ENCODE data around the gene PTPN3. TPM values are rescaled to one million over a fixed set of nuclear protein-coding genes. Genes with fewer than 3 reads are reported as not detected.

PTPN3 gene
- total and polyA plus RNA-seq, 7 experiments from 2014 or later: 0.89 TPM; not detected in 6

- H3K36me3 Mint-ChIP-seq: no peaks in the 10 kb centered on the region
- ATAC-seq (no peak), DNase-seq (no peak)
- H3K27me3 Mint-ChIP-seq: peaks cover 0 to 15% (median 10%) of the 10 kb centered on the region in 5 donors
- intact Hi-C loops (cut with micrococcal nuclease): no loop called here
- Histone ChIP-seq H3K27me3 (ENCODE audit: control insufficient read depth in 2 of 2, insufficient read depth in 2 of 2, low read length in 2 of 2) (no peaks in the 10 kb centered on the region), H3K27ac (ENCODE audit: low read depth, low read length) (no peak overlapping the region), H3K9me3 (ENCODE audit: control insufficient read depth in 2 of 3, low read length in 3 of 3) (no peaks in the 10 kb centered on the region), H3K4me1 (ENCODE audit: control insufficient read depth in 2 of 2, insufficient read depth in 2 of 2, low read length in 2 of 2) (no peaks in the 10 kb centered on the region), H3K36me3 (ENCODE audit: control insufficient read depth in 2 of 3, insufficient read depth in 3 of 3, low read length in 3 of 3) (no peaks in the 10 kb centered on the region), H3K4me3 (ENCODE audit: low read length) (no peak overlapping the region)
- peaks cover 0 to 5% (median 0%) of the 10 kb centered on the region in 11 donors for H3K9me3 Mint-ChIP-seq
- no peak overlapping the region for H3K4me3 Mint-ChIP-seq
- ChIA-PET POLR2A (no interaction called here), CTCF (no interaction called here)
- H3K27ac Mint-ChIP-seq: no peak overlapping the region
- H3K4me1 Mint-ChIP-seq: no peaks in the 10 kb centered on the region
Measured at GRCh38 chr9:109382182-109382581, 115.9 kb downstream of the PTPN3 start.

- H3K4me1 Mint-ChIP-seq: no peaks in the 10 kb centered on the region
Measured at GRCh38 chr9:109381011-109381729, 116.9 kb downstream of the PTPN3 start.

GRCh38 chr9:109379513-109379912 is 118.6 kb downstream of the PTPN3 start:
- intact Hi-C loops (cut with micrococcal nuclease): no loop called here
- no peaks in the 10 kb centered on the region for H3K27me3 ChIP-seq (ENCODE audit: control insufficient read depth in 2 of 2, insufficient read depth in 2 of 2, low read length in 2 of 2)
- H3K4me3 ChIP-seq (ENCODE audit: low read length): no peak overlapping the region
- no peaks in the 10 kb centered on the region for H3K36me3 Mint-ChIP-seq
- POLR2A ChIA-PET: no interaction called here
- DNase-seq: no peak
- H3K27ac Mint-ChIP-seq: no peak overlapping the region
- no peaks in the 10 kb centered on the region for H3K4me1 Mint-ChIP-seq
- H3K9me3 Mint-ChIP-seq: peaks cover 0 to 5% (median 0%) of the 10 kb centered on the region in 11 donors
- H3K9me3 ChIP-seq (ENCODE audit: control insufficient read depth in 2 of 3, low read length in 3 of 3): no peaks in the 10 kb centered on the region
- CTCF ChIA-PET: no interaction called here
- H3K27me3 Mint-ChIP-seq: peaks cover 0 to 5% (median 0%) of the 10 kb centered on the region in 5 donors
- no peak overlapping the region for H3K4me3 Mint-ChIP-seq
- H3K27ac ChIP-seq (ENCODE audit: low read depth, low read length): no peak overlapping the region
- no peak for ATAC-seq
- H3K4me1 ChIP-seq (ENCODE audit: control insufficient read depth in 2 of 2, insufficient read depth in 2 of 2, low read length in 2 of 2): no peaks in the 10 kb centered on the region
- no peaks in the 10 kb centered on the region for H3K36me3 ChIP-seq (ENCODE audit: control insufficient read depth in 2 of 3, insufficient read depth in 3 of 3, low read length in 3 of 3)

More at GRCh38 chr9:109381011-109381729, 116.9 kb downstream of the PTPN3 start:
- intact Hi-C loops (cut with micrococcal nuclease): no loop called here
- ChIA-PET CTCF (no interaction called here), POLR2A (no interaction called here)
- Histone ChIP-seq H3K4me3 (ENCODE audit: low read length) (no peak overlapping the region), H3K36me3 (ENCODE audit: control insufficient read depth in 2 of 3, insufficient read depth in 3 of 3, low read length in 3 of 3) (no peaks in the 10 kb centered on the region), H3K27ac (ENCODE audit: low read depth, low read length) (no peak overlapping the region), H3K9me3 (ENCODE audit: control insufficient read depth in 2 of 3, low read length in 3 of 3) (no peaks in the 10 kb centered on the region), H3K27me3 (ENCODE audit: control insufficient read depth in 2 of 2, insufficient read depth in 2 of 2, low read length in 2 of 2) (no peaks in the 10 kb centered on the region), H3K4me1 (ENCODE audit: control insufficient read depth in 2 of 2, insufficient read depth in 2 of 2, low read length in 2 of 2) (no peaks in the 10 kb centered on the region)
- DNase-seq (no peak), ATAC-seq (no peak)
- H3K36me3 Mint-ChIP-seq: no peaks in the 10 kb centered on the region
- no peak overlapping the region for H3K4me3 Mint-ChIP-seq
- H3K9me3 Mint-ChIP-seq: peaks cover 0 to 5% (median 0%) of the 10 kb centered on the region in 11 donors
- H3K27ac Mint-ChIP-seq: no peak overlapping the region
- H3K27me3 Mint-ChIP-seq: peaks cover 0 to 11% (median 6%) of the 10 kb centered on the region in 5 donors

- Histone ChIP-seq H3K9me3 (ENCODE audit: control insufficient read depth in 2 of 3, low read length in 3 of 3) (no peaks in the 10 kb centered on the region), H3K4me3 (ENCODE audit: low read length) (no peak overlapping the region), H3K4me1 (ENCODE audit: control insufficient read depth in 2 of 2, insufficient read depth in 2 of 2, low read length in 2 of 2) (no peaks in the 10 kb centered on the region), H3K36me3 (ENCODE audit: control insufficient read depth in 2 of 3, insufficient read depth in 3 of 3, low read length in 3 of 3) (no peaks in the 10 kb centered on the region), H3K27ac (ENCODE audit: low read depth, low read length) (no peak overlapping the region), H3K27me3 (ENCODE audit: control insufficient read depth in 2 of 2, insufficient read depth in 2 of 2, low read length in 2 of 2) (no peaks in the 10 kb centered on the region)
- no peaks in the 10 kb centered on the region for H3K4me1 Mint-ChIP-seq
- ATAC-seq (no peak), DNase-seq (no peak)
- H3K9me3 Mint-ChIP-seq: peaks cover 0 to 7% (median 0%) of the 10 kb centered on the region in 11 donors
- intact Hi-C loops (cut with micrococcal nuclease): no loop called here
- peaks cover 0 to 5% (median 0%) of the 10 kb centered on the region in 5 donors for H3K27me3 Mint-ChIP-seq
- H3K4me3 Mint-ChIP-seq: no peak overlapping the region
- ChIA-PET POLR2A (no interaction called here), CTCF (no interaction called here)
- H3K36me3 Mint-ChIP-seq: no peaks in the 10 kb centered on the region
- no peak overlapping the region for H3K27ac Mint-ChIP-seq
Measured at GRCh38 chr9:109378316-109378715, 119.8 kb downstream of the PTPN3 start.

- no peaks in the 10 kb centered on the region for H3K4me1 Mint-ChIP-seq
- Histone ChIP-seq H3K4me3 (ENCODE audit: low read length) (no peak overlapping the region), H3K36me3 (ENCODE audit: control insufficient read depth in 2 of 3, insufficient read depth in 3 of 3, low read length in 3 of 3) (no peaks in the 10 kb centered on the region), H3K9me3 (ENCODE audit: control insufficient read depth in 2 of 3, low read length in 3 of 3) (no peaks in the 10 kb centered on the region), H3K4me1 (ENCODE audit: control insufficient read depth in 2 of 2, insufficient read depth in 2 of 2, low read length in 2 of 2) (no peaks in the 10 kb centered on the region), H3K27me3 (ENCODE audit: control insufficient read depth in 2 of 2, insufficient read depth in 2 of 2, low read length in 2 of 2) (no peaks in the 10 kb centered on the region), H3K27ac (ENCODE audit: low read depth, low read length) (no peak overlapping the region)
- no peak overlapping the region for H3K4me3 Mint-ChIP-seq
- H3K27ac Mint-ChIP-seq: no peak overlapping the region
- H3K27me3 Mint-ChIP-seq: peaks cover 0 to 17% (median 4%) of the 10 kb centered on the region in 5 donors
- H3K36me3 Mint-ChIP-seq: peaks cover 0 to 4% (median 0%) of the 10 kb centered on the region in 5 donors
- ChIA-PET POLR2A (no interaction called here), CTCF (no interaction called here)
- DNase-seq (no peak), ATAC-seq (no peak)
- intact Hi-C loops (cut with micrococcal nuclease): no loop called here
- peaks cover 0 to 19% (median 4%) of the 10 kb centered on the region in 11 donors for H3K9me3 Mint-ChIP-seq
Measured at GRCh38 chr9:109372246-109372645, 125.9 kb downstream of the PTPN3 start.

GRCh38 chr9:109371374-109371773 is 126.7 kb downstream of the PTPN3 start:
- H3K27me3 ChIP-seq (ENCODE audit: control insufficient read depth in 2 of 2, insufficient read depth in 2 of 2, low read length in 2 of 2): no peaks in the 10 kb centered on the region
- no peaks in the 10 kb centered on the region for H3K9me3 ChIP-seq (ENCODE audit: control insufficient read depth in 2 of 3, low read length in 3 of 3)
- H3K4me3 ChIP-seq (ENCODE audit: low read length): no peak overlapping the region
- no peak for DNase-seq
- no peak overlapping the region for H3K27ac ChIP-seq (ENCODE audit: low read depth, low read length)
- Mint-ChIP-seq H3K27me3 (peaks cover 4 to 17% (median 5%) of the 10 kb centered on the region in 5 donors), H3K4me1 (no peaks in the 10 kb centered on the region), H3K9me3 (peaks cover 0 to 19% (median 4%) of the 10 kb centered on the region in 11 donors), H3K36me3 (peaks cover 0 to 4% (median 0%) of the 10 kb centered on the region in 5 donors), H3K27ac (no peak overlapping the region), H3K4me3 (no peak overlapping the region)
- H3K36me3 ChIP-seq (ENCODE audit: control insufficient read depth in 2 of 3, insufficient read depth in 3 of 3, low read length in 3 of 3): no peaks in the 10 kb centered on the region
- POLR2A ChIA-PET: no interaction called here
- CTCF ChIA-PET: no interaction called here
- no peak for ATAC-seq
- intact Hi-C loops (cut with micrococcal nuclease): no loop called here
- H3K4me1 ChIP-seq (ENCODE audit: control insufficient read depth in 2 of 2, insufficient read depth in 2 of 2, low read length in 2 of 2): no peaks in the 10 kb centered on the region

- H3K4me1 ChIP-seq (ENCODE audit: control insufficient read depth in 2 of 2, insufficient read depth in 2 of 2, low read length in 2 of 2): no peaks in the 10 kb centered on the region
- H3K36me3 ChIP-seq (ENCODE audit: control insufficient read depth in 2 of 3, insufficient read depth in 3 of 3, low read length in 3 of 3): no peaks in the 10 kb centered on the region
- no peak for ATAC-seq
- no peaks in the 10 kb centered on the region for H3K27me3 ChIP-seq (ENCODE audit: control insufficient read depth in 2 of 2, insufficient read depth in 2 of 2, low read length in 2 of 2)
- no peak for DNase-seq
- H3K4me1 Mint-ChIP-seq: no peaks in the 10 kb centered on the region
- peaks cover 0 to 4% (median 0%) of the 10 kb centered on the region in 5 donors for H3K36me3 Mint-ChIP-seq
- H3K27ac Mint-ChIP-seq: no peak overlapping the region
- no peaks in the 10 kb centered on the region for H3K9me3 ChIP-seq (ENCODE audit: control insufficient read depth in 2 of 3, low read length in 3 of 3)
- H3K9me3 Mint-ChIP-seq: peaks cover 0 to 19% (median 4%) of the 10 kb centered on the region in 11 donors
- H3K4me3 ChIP-seq (ENCODE audit: low read length): no peak overlapping the region
- H3K27ac ChIP-seq (ENCODE audit: low read depth, low read length): no peak overlapping the region
- no peak overlapping the region for H3K4me3 Mint-ChIP-seq
- ChIA-PET POLR2A (no interaction called here), CTCF (no interaction called here)
- intact Hi-C loops (cut with micrococcal nuclease): no loop called here
- H3K27me3 Mint-ChIP-seq: peaks cover 5 to 17% (median 7%) of the 10 kb centered on the region in 5 donors
Measured at GRCh38 chr9:109369285-109369684, 128.8 kb downstream of the PTPN3 start.

All from naive thymus-derived CD4-positive, alpha-beta T cell (primary cell).